HEK293 (cell line): Measurements from ENCODE around the gene ALG1.

Experiments
- CTCF ChIA-PET: fragments of 350-600 bp; formaldehyde crosslinking; extraction: SDS; loops from one replicate; lab custom pipeline; 2021; ENCODE audit warnings: antibody characterized with exemption; lab: Yijun Ruan, JAX
- POLR2A ChIA-PET: fragments of 300-600 bp; formaldehyde crosslinking; extraction: SDS; loops from one replicate; lab custom pipeline; 2020; ENCODE audit warnings: antibody characterized with exemption, inconsistent platforms; lab: Yijun Ruan, JAX
- H3K27ac ChIP-seq: fragments of 200-500 bp; sonication (Bioruptor generic); 2 replicates; pipeline ENCODE4 v1.5.1; 2014; ENCODE audit warnings: low read depth, low read length, control low read depth, inconsistent platforms; ENCODE audit errors: extremely low read depth
- H3K36me3 ChIP-seq, 2 experiments: fragments of 200-500 bp in 1 of 2; sonication (Bioruptor generic) in 1 of 2; 1 replicate in 1 of 2; 2 replicates in 1 of 2; pipeline ENCODE4 v1.5.1; 2014 to 2017; ENCODE audit warnings: inconsistent platforms in 2 of 2, low read length in 2 of 2; ENCODE audit not compliant: control insufficient read depth in 2 of 2, insufficient read depth in 1 of 2
- H3K4me1 ChIP-seq: fragments of 200-500 bp; sonication (Bioruptor generic); 2 replicates; pipeline ENCODE4 v1.5.1; 2014; ENCODE audit warnings: mild to moderate bottlenecking, low read length, inconsistent platforms; ENCODE audit not compliant: control insufficient read depth, insufficient read depth
- H3K4me3 ChIP-seq: 2 replicates; pipeline ENCODE4 v1.5.1; 2011; ENCODE audit warnings: low read depth, mild to moderate bottlenecking, control low read depth, low read length, moderate library complexity
- H3K9me3 ChIP-seq: fragments of 200-500 bp; sonication (Bioruptor generic); 2 replicates; pipeline ENCODE4 v1.5.1; 2014; ENCODE audit warnings: low read depth, low read length, inconsistent platforms; ENCODE audit not compliant: control insufficient read depth, insufficient read depth
- ELK4 ChIP-seq: IDR thresholded peaks from 2 replicates; pipeline ENCODE4 v1.6.1; 2011; ENCODE audit warnings: mild to moderate bottlenecking, low read depth, low read length, borderline replicate concordance
- PRDM10 ChIP-seq: fragments of 450-650 bp; formaldehyde crosslinking; IDR thresholded peaks from 2 replicates; pipeline ENCODE4 v1.5.1; 2016; ENCODE audit warnings: missing biosample characterization, missing genetic modification characterization
- PRDM2 ChIP-seq: fragments of 450-650 bp; formaldehyde crosslinking; IDR thresholded peaks from 2 replicates; pipeline ENCODE4 v1.5.1; 2016; ENCODE audit warnings: missing biosample characterization, missing genetic modification characterization, borderline replicate concordance
- REPIN1 ChIP-seq: fragments of 450-650 bp; formaldehyde crosslinking; IDR thresholded peaks from 2 replicates; pipeline ENCODE4 v1.5.1; 2017; ENCODE audit warnings: missing biosample characterization, missing genetic modification characterization, low read depth
- SCRT2 ChIP-seq: fragments of 450-650 bp; formaldehyde crosslinking; IDR thresholded peaks from 2 replicates; pipeline ENCODE4 v1.5.1; 2016; ENCODE audit warnings: missing biosample characterization, missing genetic modification characterization
- SP2 ChIP-seq: fragments of 450-650 bp; formaldehyde crosslinking; IDR thresholded peaks from 2 replicates; pipeline ENCODE4 v1.5.1; 2016; ENCODE audit warnings: missing biosample characterization, missing genetic modification characterization
- ZBTB1 ChIP-seq: fragments of 450-650 bp; formaldehyde crosslinking; IDR thresholded peaks from 2 replicates; pipeline ENCODE4 v1.5.1; 2016; ENCODE audit warnings: missing biosample characterization, missing genetic modification characterization
- ZNF121 ChIP-seq: fragments of 450-650 bp; formaldehyde crosslinking; IDR thresholded peaks from 2 replicates; pipeline ENCODE4 v1.5.1; 2016; ENCODE audit warnings: missing biosample characterization, missing genetic modification characterization
- ZNF138 ChIP-seq: fragments of 450-650 bp; formaldehyde crosslinking; IDR thresholded peaks from 2 replicates; pipeline ENCODE4 v1.5.1; 2016; ENCODE audit warnings: missing biosample characterization, missing genetic modification characterization, borderline replicate concordance
- ZNF555 ChIP-seq: fragments of 450-650 bp; formaldehyde crosslinking; conservative IDR thresholded peaks from 2 replicates; pipeline ENCODE4 v1.5.1; 2017; ENCODE audit warnings: missing biosample characterization, mild to moderate bottlenecking, missing genetic modification characterization, inconsistent platforms
- TF ChIP-seq, protein P1 (sequence below): fragments of 450-650 bp; formaldehyde crosslinking; IDR thresholded peaks from 2 replicates; pipeline ENCODE4 v1.5.1; 2016; ENCODE audit warnings: missing biosample characterization, missing genetic modification characterization
- TF ChIP-seq, protein P2 (sequence below): fragments of 450-650 bp; formaldehyde crosslinking; conservative IDR thresholded peaks from 2 replicates; pipeline ENCODE4 v1.5.1; 2016; ENCODE audit warnings: low read depth, missing biosample characterization, missing genetic modification characterization

The ALG1 gene

DNA sequence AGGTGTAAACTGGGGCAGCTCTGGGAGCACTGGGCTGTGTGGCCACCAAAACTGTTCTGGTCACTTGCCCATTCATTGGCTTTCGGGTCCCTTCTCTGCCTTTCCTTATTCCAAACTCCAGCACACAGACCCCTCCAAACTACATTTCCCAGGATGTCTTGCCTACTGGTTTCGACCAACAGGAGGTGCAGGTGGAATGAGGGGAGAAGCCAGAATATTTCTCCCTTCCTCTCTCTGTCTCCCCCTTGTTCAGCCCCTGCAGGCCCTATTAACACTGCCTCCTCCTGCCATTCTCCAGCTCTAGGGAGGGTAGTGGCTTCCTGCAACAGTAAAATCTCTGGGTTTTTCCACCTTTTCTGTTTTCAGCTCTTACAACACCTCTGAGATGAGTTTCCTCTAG lies 24.7 kb upstream of the ALG1 start:
- Histone ChIP-seq H3K4me1 (no peaks in the 10 kb centered on the region; the same call in 1 of the 2 replicates), H3K36me3 (no peaks in the 10 kb centered on the region), H3K27ac (no peak overlapping the region), H3K4me3 (no peak overlapping the region), H3K9me3 (no peaks in the 10 kb centered on the region)
- no peak for TF ChIP-seq PRDM2 (tag by site-specific recombination)
- no peak for TF ChIP-seq ZBTB1 (tag by site-specific recombination)
- TF ChIP-seq, protein P1, sequence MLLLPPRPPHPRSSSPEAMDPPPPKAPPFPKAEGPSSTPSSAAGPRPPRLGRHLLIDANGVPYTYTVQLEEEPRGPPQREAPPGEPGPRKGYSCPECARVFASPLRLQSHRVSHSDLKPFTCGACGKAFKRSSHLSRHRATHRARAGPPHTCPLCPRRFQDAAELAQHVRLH (tag by site-specific recombination): no peak
- TF ChIP-seq ZNF555 (tag by site-specific recombination): no peak
- TF ChIP-seq ZNF138 (tag by site-specific recombination): no peak
- TF ChIP-seq SCRT2 (tag by site-specific recombination): no peak
- TF ChIP-seq, protein P2, sequence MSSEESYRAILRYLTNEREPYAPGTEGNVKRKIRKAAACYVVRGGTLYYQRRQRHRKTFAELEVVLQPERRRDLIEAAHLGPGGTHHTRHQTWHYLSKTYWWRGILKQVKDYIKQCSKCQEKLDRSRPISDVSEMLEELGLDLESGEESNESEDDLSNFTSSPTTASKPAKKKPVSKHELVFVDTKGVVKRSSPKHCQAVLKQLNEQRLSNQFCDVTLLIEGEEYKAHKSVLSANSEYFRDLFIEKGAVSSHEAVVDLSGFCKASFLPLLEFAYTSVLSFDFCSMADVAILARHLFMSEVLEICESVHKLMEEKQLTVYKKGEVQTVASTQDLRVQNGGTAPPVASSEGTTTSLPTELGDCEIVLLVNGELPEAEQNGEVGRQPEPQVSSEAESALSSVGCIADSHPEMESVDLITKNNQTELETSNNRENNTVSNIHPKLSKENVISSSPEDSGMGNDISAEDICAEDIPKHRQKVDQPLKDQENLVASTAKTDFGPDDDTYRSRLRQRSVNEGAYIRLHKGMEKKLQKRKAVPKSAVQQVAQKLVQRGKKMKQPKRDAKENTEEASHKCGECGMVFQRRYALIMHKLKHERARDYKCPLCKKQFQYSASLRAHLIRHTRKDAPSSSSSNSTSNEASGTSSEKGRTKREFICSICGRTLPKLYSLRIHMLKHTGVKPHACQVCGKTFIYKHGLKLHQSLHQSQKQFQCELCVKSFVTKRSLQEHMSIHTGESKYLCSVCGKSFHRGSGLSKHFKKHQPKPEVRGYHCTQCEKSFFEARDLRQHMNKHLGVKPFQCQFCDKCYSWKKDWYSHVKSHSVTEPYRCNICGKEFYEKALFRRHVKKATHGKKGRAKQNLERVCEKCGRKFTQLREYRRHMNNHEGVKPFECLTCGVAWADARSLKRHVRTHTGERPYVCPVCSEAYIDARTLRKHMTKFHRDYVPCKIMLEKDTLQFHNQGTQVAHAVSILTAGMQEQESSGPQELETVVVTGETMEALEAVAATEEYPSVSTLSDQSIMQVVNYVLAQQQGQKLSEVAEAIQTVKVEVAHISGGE (tag by site-specific recombination): no peak
- TF ChIP-seq PRDM10 (tag by site-specific recombination): no peak
- no peak for TF ChIP-seq ZNF121 (tag by site-specific recombination)
- TF ChIP-seq REPIN1 (tag by site-specific recombination): no peak
- TF ChIP-seq ELK4: no peak
- no peak for TF ChIP-seq SP2 (tag by site-specific recombination)
- ChIA-PET POLR2A (no interaction called here), CTCF (interaction anchor here (1.9 kb wide), 1 partner anchor 10 kb away, joined by 8 read pairs; no protein-coding TSS in a partner anchor)
